Activated T-cell treated with anti-CD3 and anti-CD28 coated beads, Interleukin-2, amount 50 U/mL, for 1 hour (primary cell): ENCODE data around the gene ADCY4.

Source experiments
- DNase-seq: peaks from one replicate; pipeline ENCODE4 v3.0.0-alpha.2; 2020

Gene ADCY4

GRCh38 chr14:24314377-24315193 is 20.3 kb downstream of the ADCY4 start:
- no peak for DNase-seq

GRCh38 chr14:24313913-24314312 is 21.0 kb downstream of the ADCY4 start:
- DNase-seq, result no peak

DNA sequence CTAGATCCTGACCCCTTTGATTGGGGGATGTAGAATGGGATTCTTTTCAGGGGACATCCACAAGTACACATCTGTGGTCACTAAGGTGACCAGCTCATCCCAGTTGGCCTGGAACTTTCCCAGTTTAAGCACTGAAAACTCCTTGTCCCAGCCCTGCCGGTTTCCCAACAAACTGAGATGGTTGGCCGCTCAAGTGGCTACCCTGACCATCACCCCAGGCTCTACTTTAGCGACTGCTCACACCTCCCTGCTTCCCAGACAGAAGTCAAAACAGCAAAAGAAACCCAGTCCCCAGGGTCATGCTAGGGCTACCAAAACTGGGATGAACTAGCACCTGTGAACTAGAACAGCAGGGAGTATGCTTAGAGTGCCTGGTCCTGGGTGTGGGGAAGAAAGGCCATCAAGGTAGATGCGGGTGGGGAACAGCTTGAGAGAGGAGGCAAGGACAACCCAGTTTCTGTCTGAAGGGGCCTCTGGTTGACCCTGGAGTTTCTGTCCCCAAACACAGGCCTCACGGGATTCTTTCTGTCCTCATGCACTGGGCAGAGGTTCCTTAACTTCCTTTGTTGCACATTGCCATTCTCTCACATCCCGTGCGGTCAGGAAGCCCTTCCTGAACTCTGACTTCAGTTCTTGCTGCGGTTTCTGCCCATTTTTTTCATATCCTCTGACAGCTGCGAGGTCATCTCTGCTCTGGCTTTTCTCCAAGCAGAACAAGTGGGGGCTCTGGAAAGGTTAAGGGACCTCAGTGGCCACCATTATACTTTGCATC is 21.9 kb downstream of the ADCY4 start:
- DNase-seq, result no peak

DNA sequence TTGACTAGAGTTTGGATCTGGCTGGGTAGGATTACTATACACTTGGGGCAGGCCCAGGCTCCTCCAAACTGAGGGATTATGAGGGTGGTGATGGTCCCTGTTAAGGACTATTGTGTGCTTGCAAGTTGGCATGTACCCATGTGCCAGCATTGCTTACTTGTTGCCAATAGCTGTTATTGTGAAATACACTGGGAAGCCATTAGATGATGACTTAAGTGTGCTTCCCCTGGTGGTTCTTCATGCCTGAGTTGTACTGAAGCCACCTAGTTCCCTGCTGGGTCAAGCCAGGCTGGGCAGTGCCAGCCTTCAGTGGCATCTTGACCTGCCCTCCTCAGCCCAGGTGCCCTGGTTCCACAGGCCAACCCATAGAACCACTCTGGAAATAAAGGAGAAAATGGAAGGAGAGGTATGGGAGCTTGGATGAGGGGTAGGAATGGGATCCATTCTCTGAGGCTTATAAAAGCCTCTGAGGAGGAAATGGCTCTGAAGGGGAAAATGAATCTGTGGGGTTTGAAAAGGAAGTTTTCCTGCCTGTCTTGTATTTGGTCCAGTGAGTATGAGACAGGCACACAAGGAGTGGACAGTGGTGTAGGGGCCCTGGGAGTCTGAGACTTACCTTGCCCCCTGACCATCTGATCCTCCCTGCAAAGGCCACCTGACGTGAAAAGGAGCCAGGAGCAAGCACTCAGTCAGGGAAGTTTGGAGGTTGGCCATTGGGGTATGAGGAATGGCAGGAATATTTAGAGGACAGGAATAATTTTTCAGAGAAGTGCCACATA is 22.8 kb downstream of the ADCY4 start:
- DNase-seq, result peak; percentile 36

- peak; percentile 75 for DNase-seq
These were observed 23.9 kb downstream of the ADCY4 start, which contains the start of gene LTB4R for GRCh38 chr14:24310646-24311604. LTB4R (plus strand) TSS chr14:24311502; CDS start chr14:24315652, 4,150 bp downstream.

DNA sequence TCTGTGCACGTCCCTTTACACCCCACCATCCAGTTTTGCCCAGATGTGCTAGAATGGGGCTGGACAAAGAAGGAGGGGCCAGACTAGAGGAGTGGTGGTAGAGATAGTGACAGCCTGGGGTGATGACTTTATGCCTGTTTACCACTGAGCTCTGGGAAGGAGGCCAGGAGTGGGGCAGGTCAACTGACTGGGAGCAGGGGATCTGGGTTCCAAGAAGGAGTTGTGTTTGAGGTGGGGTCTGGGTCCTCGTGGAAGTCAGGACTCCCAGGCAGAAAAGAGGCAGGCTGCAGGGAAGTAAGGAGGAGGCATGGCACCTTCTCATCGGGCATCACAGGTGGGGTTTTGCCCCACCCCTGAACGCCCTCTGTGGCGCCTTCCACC is 24.6 kb downstream of the ADCY4 start:
- DNase-seq, result no peak

DNA sequence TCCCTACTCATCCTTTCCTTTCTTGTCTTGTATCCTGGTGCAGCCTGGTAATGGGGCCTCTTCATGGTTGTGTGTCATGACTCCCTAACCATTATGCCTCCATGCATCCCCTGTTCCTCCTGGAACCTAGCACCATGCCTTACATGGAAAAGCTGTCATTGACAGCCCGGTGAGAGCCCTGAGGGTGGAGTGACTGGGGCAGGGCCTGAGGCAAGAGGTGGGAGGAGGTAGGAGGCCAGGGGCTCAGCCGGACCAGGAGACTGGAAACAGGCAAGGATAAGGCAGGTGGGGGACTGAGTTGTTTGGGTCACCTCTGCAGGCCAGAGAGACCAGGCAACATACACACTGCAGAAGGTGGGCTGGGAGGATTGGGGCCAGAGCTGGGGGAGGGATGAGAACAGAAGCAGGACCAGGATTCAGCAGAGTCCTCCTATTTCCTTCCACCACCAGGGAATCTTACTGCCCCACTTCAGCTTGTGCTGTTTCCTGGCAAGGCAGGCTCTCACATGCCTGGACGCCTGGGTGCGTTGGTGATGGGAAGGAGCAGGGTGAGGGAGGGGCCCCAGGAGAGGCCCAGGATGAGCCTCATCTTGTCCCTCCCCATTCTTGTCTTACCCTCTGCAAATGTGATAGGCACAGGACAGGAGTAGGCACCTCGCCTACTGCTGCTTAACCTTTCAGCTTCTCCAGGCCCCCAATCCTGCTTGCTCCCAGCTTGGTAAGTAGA is 25.2 kb downstream of the ADCY4 start, which contains the start of gene LTB4R2:
Gene LTB4R2 (plus strand): TSS at position 603 of the 727 bp plus-strand sequence. CDS start 525 bp downstream, outside the sequence.
- no peak for DNase-seq

DNA sequence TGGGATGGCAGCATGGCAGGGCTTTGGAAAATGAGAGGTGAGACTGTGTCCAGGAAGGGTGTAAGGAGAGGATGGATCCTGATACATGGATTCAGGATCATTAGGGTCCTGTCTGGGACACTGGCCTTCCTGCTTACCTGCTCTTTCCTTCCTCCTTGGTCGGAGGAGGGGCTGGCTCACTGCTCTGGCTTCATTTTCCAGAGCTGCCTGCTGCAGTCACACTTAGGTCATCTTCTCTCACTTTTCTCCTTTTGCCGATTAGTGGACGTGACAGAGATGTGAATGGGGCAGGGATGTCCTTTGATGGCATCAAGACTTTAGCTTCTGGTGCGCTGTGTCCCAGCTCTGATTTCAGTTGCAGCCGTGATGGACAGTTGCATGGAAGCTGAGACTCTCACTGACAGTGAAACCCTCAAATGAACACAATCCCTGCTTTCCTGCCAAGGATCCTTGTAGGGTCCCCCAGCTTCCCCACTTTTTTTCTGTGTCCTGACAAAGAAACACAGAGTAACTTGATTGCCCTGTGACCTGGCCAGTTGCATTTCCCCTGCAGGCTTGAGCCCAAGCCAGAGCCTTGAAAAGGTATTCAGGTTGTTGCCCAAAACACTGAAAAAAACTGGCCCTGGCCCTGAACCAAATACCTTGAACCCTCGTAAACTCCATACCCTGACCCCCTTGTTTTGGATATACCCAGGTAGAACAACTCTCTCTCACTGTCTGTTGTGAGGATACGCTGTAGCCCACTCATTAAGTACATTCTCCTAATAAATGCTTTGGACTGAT is 26.3 kb downstream of the ADCY4 start:
- no peak for DNase-seq

GRCh38 chr14:24307575-24308341 is 27.1 kb downstream of the ADCY4 start, which contains the start of gene CIDEB:
CIDEB (minus strand) TSS chr14:24307977; CDS start chr14:24307858, 119 bp downstream.
- DNase-seq, result peak; percentile 61

- DNase-seq, result no peak
These were observed 27.7 kb downstream of the ADCY4 start for GRCh38 chr14:24307156-24307574.

DNA sequence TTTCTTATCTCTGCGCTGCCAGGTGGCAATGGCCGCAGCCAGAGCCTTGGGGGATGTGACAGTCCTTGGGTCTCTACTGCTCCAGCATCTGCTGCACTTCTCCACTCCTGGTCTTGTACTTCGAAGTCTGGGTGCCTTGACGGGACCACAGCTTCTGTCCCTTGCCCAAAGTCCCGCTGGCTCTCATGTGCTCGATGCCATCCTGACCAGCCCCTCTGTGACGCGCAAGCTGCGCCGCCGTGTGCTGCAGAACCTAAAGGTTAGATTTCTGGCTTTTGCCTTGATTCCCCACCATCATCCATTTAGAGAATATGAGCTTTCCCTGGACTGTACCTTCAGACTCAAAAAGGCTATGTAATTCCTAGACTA is 30.9 kb downstream of the ADCY4 start:
- DNase-seq, result no peak

- no peak for DNase-seq
These were observed 34.4 kb downstream of the ADCY4 start for GRCh38 chr14:24300326-24300980.

GRCh38 chr14:24299255-24300191 is 35.3 kb downstream of the ADCY4 start, which contains the start of the genes DHRS1 and NOP9:
DHRS1 (minus strand) TSS chr14:24299780; CDS start chr14:24299106, 674 bp downstream.
NOP9 (plus strand) TSS chr14:24299850; CDS start chr14:24299955, 105 bp downstream.
- DNase-seq, result peak; percentile 98

- DNase-seq, result no peak
These were observed 36.0 kb downstream of the ADCY4 start for GRCh38 chr14:24298892-24299254.

GRCh38 chr14:24297190-24297964 is 37.5 kb downstream of the ADCY4 start:
- no peak for DNase-seq

- DNase-seq, result peak; percentile 68
These were observed 38.3 kb downstream of the ADCY4 start for GRCh38 chr14:24296341-24297157.
